ENCODE results near the gene SPATA13. TPM values are rescaled to one million over a fixed set of nuclear protein-coding genes. Genes with fewer than 3 reads are reported as not detected.

The SPATA13 gene
- total RNA-seq, 2 experiments from 2014 or later, result 68.4 to 72.6 TPM

- Mint-ChIP-seq H3K27me3 (no peaks in the 10 kb centered on the region), H3K4me1 (peaks cover under 1% of the 10 kb centered on the region), H3K36me3 (ENCODE audit: low read depth) (peaks cover 67% of the 10 kb centered on the region), H3K9me3 (no peaks in the 10 kb centered on the region), H3K4me3 (no peak overlapping the region), H3K27ac (no peak overlapping the region)
- ChIA-PET CTCF (interaction anchor here (1.3 kb wide), 1 partner anchor 10 kb away, joined by 3 read pairs; no protein-coding TSS in a partner anchor), POLR2A (no interaction called here)
- DNase-seq, result no peak
Measured at GRCh38 chr13:24287748-24288287, 127.3 kb downstream of the SPATA13 start.

GRCh38 chr13:24288870-24289269, 128.3 kb downstream of the SPATA13 start:
- Mint-ChIP-seq H3K36me3 (ENCODE audit: low read depth) (peaks cover 67% of the 10 kb centered on the region), H3K27me3 (no peaks in the 10 kb centered on the region), H3K4me1 (no peaks in the 10 kb centered on the region), H3K9me3 (no peaks in the 10 kb centered on the region), H3K27ac (no peak overlapping the region), H3K4me3 (no peak overlapping the region)
- ChIA-PET CTCF (interaction anchor here (1.3 kb wide), 1 partner anchor 9 kb away, joined by 3 read pairs; no protein-coding TSS in a partner anchor), POLR2A (no interaction called here)
- no peak for DNase-seq

GRCh38 chr13:24290280-24290932, 129.9 kb downstream of the SPATA13 start:
- ChIA-PET POLR2A (no interaction called here), CTCF (interaction anchor here (1.2 kb wide), 1 partner anchor 20 kb away, joined by 3 read pairs; no protein-coding TSS in a partner anchor)
- no peaks in the 10 kb centered on the region for H3K9me3 Mint-ChIP-seq
- H3K27me3 Mint-ChIP-seq, result no peaks in the 10 kb centered on the region
- peaks cover 66% of the 10 kb centered on the region for H3K36me3 Mint-ChIP-seq (ENCODE audit: low read depth)
- DNase-seq, result no peak
- no peaks in the 10 kb centered on the region for H3K4me1 Mint-ChIP-seq
- H3K4me3 Mint-ChIP-seq, result no peak overlapping the region
- no peak overlapping the region for H3K27ac Mint-ChIP-seq

- Mint-ChIP-seq H3K27me3 (no peaks in the 10 kb centered on the region), H3K9me3 (no peaks in the 10 kb centered on the region), H3K27ac (no peak overlapping the region), H3K36me3 (ENCODE audit: low read depth) (peaks cover 72% of the 10 kb centered on the region), H3K4me3 (no peak overlapping the region), H3K4me1 (no peaks in the 10 kb centered on the region)
- CTCF ChIA-PET, result interaction anchor here (1.4 kb wide), 1 partner anchor 10 kb away, joined by 3 read pairs; no protein-coding TSS in a partner anchor
- POLR2A ChIA-PET, result no interaction called here
- no peak for DNase-seq
Measured at GRCh38 chr13:24292481-24292880, 132.0 kb downstream of the SPATA13 start.

- Mint-ChIP-seq H3K4me3 (no peak overlapping the region), H3K36me3 (ENCODE audit: low read depth) (peaks cover 74% of the 10 kb centered on the region), H3K27me3 (no peaks in the 10 kb centered on the region), H3K27ac (no peak overlapping the region), H3K4me1 (no peaks in the 10 kb centered on the region), H3K9me3 (no peaks in the 10 kb centered on the region)
- CTCF ChIA-PET, result no interaction called here
- POLR2A ChIA-PET, result no interaction called here
- no peak for DNase-seq
Measured at GRCh38 chr13:24293746-24294145, 133.2 kb downstream of the SPATA13 start.

GRCh38 chr13:24299488-24300114, 139.1 kb downstream of the SPATA13 start:
- ChIA-PET CTCF (interaction anchor here (1.6 kb wide), 1 partner anchor 18 kb away, joined by 4 read pairs; no protein-coding TSS in a partner anchor), POLR2A (no interaction called here)
- H3K9me3 Mint-ChIP-seq, result no peaks in the 10 kb centered on the region
- no peak overlapping the region for H3K27ac Mint-ChIP-seq
- H3K36me3 Mint-ChIP-seq (ENCODE audit: low read depth), result peaks cover 82% of the 10 kb centered on the region
- H3K4me3 Mint-ChIP-seq, result no peak overlapping the region
- H3K4me1 Mint-ChIP-seq, result no peaks in the 10 kb centered on the region
- no peaks in the 10 kb centered on the region for H3K27me3 Mint-ChIP-seq
- no peak for DNase-seq

- no peak overlapping the region for H3K4me3 Mint-ChIP-seq
- no peaks in the 10 kb centered on the region for H3K4me1 Mint-ChIP-seq
- peaks cover 85% of the 10 kb centered on the region for H3K36me3 Mint-ChIP-seq (ENCODE audit: low read depth)
- no peak overlapping the region for H3K27ac Mint-ChIP-seq
- DNase-seq, result no peak
- no peaks in the 10 kb centered on the region for H3K9me3 Mint-ChIP-seq
- POLR2A ChIA-PET, result no interaction called here
- CTCF ChIA-PET, result no interaction called here
- no peaks in the 10 kb centered on the region for H3K27me3 Mint-ChIP-seq
Measured at GRCh38 chr13:24301434-24301833, 140.9 kb downstream of the SPATA13 start.

GRCh38 chr13:24301911-24302310, 141.4 kb downstream of the SPATA13 start:
- Mint-ChIP-seq H3K36me3 (ENCODE audit: low read depth) (peaks cover 81% of the 10 kb centered on the region), H3K4me3 (no peak overlapping the region), H3K9me3 (no peaks in the 10 kb centered on the region), H3K27me3 (no peaks in the 10 kb centered on the region), H3K27ac (no peak overlapping the region), H3K4me1 (no peaks in the 10 kb centered on the region)
- no peak for DNase-seq
- CTCF ChIA-PET, result no interaction called here
- POLR2A ChIA-PET, result no interaction called here

- no peaks in the 10 kb centered on the region for H3K4me1 Mint-ChIP-seq
- peaks cover 55% of the 10 kb centered on the region for H3K36me3 Mint-ChIP-seq (ENCODE audit: low read depth)
Measured at GRCh38 chr13:24304620-24305019, 144.1 kb downstream of the SPATA13 start.

GRCh38 chr13:24306632-24307031, 146.1 kb downstream of the SPATA13 start:
- Mint-ChIP-seq H3K27me3 (no peaks in the 10 kb centered on the region), H3K4me1 (no peaks in the 10 kb centered on the region), H3K36me3 (ENCODE audit: low read depth) (peaks cover 35% of the 10 kb centered on the region), H3K9me3 (no peaks in the 10 kb centered on the region), H3K27ac (no peak overlapping the region), H3K4me3 (no peak overlapping the region)
- ChIA-PET POLR2A (no interaction called here), CTCF (interaction anchor here (0.9 to 1.4 kb wide), 2 partner anchors 9 to 76 kb away, joined by 3 read pairs; no protein-coding TSS in a partner anchor)
- no peak for DNase-seq

More at GRCh38 chr13:24304620-24305019, 144.1 kb downstream of the SPATA13 start:
- no peak overlapping the region for H3K4me3 Mint-ChIP-seq
- no peak overlapping the region for H3K27ac Mint-ChIP-seq
- CTCF ChIA-PET, result no interaction called here
- POLR2A ChIA-PET, result no interaction called here
- no peak for DNase-seq
- H3K9me3 Mint-ChIP-seq, result no peaks in the 10 kb centered on the region
- H3K27me3 Mint-ChIP-seq, result no peaks in the 10 kb centered on the region

- DNase-seq, result no peak
- POLR2A ChIA-PET, result no interaction called here
- CTCF ChIA-PET, result interaction anchor here (0.6 to 1.4 kb wide), 3 partner anchors 10 to 393 kb away, joined by 3 read pairs; no protein-coding TSS in a partner anchor
- Mint-ChIP-seq H3K27me3 (no peaks in the 10 kb centered on the region), H3K36me3 (ENCODE audit: low read depth) (peaks cover 29% of the 10 kb centered on the region), H3K9me3 (no peaks in the 10 kb centered on the region), H3K4me1 (no peaks in the 10 kb centered on the region), H3K4me3 (no peak overlapping the region), H3K27ac (no peak overlapping the region)
Measured at GRCh38 chr13:24307211-24308067, 146.9 kb downstream of the SPATA13 start.

- Mint-ChIP-seq H3K4me1 (no peaks in the 10 kb centered on the region), H3K4me3 (no peak overlapping the region), H3K27me3 (no peaks in the 10 kb centered on the region), H3K27ac (no peak overlapping the region), H3K36me3 (ENCODE audit: low read depth) (peaks cover 27% of the 10 kb centered on the region), H3K9me3 (no peaks in the 10 kb centered on the region)
- DNase-seq, result no peak
- CTCF ChIA-PET, result no interaction called here
- POLR2A ChIA-PET, result no interaction called here
Measured at GRCh38 chr13:24308068-24308445, 147.5 kb downstream of the SPATA13 start.
